HCEC 1CT (cell line): ENCODE results near the gene FOXC1.

Experiments
- DNase-seq: peaks from one replicate; pipeline ENCODE4 v3.0.0-alpha.2; 2017

The FOXC1 gene

DNA sequence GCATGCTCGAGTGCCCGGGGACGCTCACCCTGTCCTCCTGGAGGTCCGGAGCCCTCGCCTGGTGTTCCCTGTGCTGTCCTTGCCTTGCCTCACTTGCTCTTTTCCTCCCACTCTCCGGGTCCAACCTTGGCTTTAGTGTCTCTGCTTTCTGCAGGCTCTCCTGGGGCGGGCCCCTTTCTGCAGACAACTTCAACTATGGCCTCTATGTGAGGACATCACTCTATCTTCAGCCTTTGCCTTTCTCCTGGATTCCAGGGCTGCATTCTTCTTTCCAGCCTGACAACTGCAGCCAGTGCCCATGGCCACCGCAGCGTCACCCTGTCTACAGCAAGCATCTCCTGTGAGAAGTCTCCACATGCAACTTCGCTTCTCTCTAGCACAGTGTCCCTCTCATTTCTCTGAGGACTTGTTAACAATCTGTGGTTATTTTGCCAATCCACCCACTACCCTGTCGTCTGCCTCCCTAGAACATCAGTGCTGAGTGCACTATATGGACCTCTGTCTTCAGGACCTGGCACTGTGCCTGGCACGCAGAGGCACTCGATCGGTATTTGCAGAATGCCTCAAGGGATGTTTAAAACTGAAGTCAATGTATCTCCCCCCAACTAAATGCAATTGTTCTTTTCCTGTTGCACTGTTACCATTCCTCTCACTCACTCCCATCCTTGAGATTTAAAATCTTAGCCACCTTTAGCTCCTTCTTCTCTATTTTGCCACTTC lies 35.9 kb downstream of the FOXC1 start:
- DNase-seq, result no peak

DNA sequence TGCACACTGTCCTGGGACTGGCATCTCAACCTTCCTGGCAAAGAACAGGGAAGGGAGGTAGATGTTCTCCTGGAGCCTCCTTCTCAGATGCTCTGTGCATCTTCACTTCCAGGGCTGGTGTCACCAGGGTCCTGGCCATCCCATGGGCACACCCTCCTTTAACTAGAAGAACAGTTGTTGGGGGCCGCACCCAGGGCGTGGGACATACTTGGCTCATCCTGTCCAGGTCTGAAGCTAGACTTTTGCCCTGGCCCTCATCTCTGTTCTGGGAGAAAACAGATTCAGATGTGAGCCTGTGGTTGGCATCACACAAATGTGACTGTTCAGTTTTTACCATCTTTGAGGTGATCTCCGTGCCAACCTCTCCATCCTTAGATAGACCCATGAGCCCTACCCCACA lies 41.6 kb downstream of the FOXC1 start:
- no peak for DNase-seq

DNA sequence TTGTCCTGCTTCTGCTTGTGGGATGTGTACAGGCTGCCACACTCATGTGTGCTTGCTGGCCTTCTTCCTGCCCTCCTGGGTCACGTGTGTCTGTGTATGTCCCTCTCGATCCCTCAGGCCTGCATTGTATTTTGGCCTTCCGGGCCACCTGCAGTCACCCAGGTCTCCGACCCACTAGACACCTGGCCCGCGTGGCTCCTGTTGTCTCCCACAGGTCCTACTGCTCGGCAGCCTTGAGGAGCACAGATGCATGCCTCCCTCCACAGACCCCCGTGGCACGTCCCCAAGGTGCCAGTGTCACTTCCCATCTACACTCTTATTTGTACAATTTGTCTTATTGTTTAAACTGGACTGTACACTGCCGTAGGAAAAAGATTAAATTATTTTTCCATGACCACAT lies 43.1 kb downstream of the FOXC1 start:
- DNase-seq, result no peak

DNA sequence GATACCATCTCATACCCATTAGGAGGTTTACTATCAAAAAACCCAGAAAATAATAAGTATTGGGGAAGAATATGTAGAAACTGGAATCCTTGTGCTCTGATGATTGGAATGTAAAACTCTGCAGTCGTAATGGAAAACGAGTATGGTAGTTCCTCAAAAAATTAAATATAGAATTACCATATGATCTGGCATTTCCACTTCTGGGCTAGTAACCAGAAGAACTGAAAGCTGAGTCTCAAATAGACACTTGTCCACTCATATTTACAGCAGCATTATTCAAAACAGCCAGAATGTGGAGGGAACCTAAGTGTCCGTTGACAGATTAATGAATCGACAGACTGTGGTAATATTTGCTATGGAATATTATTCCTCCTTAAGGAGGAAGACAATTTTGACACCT lies 44.3 kb downstream of the FOXC1 start:
- DNase-seq, result no peak

DNA sequence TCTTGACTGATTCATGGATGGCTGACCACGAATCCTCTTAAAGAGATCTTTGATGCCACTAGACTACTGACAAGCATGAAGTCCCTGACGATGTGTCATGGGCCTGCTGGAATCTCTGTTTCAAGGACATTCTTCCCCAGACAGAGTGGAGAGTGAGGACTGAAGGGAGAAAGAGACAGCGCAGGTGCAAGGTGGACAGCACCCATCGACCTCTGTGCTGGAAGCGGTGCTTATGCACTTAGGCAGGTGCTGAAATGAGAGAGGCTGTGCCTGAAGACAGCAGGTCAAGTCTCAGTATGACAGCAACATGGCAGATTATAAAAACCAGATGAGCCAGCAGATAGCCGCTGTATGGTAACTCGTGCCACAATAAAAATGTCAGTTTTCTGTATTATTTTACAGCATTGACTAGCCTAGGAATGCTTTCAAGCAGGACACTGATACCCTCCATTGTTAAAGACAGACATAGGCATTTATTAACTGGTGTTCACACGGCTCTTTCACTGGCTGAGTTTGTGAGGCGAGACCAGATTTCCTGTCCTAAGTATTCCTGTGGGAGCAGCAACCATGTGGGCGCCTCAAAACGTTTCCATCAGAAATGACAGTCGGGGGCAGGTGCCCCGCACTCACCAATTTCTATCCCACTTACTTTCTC lies 47.5 kb downstream of the FOXC1 start:
- no peak for DNase-seq

DNA sequence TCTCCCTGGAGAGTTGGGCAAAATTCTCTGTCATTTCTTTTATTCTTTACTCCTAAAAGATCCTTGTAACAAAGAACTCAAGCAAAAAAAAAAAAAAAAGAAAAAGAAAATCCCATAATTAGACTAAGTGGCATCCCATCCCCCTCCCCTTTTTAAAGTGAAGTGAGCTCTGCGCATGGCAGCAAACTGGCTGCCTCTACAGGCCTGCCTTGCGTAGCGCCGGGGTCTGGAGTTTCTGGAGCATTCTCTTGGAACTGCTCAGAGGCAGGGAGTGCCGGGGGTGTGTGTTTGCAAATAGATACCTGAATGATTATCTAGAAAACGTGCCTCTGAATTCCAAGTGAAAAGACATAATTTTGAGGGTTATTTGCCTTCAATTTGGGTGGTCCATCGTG lies 48.1 kb downstream of the FOXC1 start:
- no peak for DNase-seq

DNA sequence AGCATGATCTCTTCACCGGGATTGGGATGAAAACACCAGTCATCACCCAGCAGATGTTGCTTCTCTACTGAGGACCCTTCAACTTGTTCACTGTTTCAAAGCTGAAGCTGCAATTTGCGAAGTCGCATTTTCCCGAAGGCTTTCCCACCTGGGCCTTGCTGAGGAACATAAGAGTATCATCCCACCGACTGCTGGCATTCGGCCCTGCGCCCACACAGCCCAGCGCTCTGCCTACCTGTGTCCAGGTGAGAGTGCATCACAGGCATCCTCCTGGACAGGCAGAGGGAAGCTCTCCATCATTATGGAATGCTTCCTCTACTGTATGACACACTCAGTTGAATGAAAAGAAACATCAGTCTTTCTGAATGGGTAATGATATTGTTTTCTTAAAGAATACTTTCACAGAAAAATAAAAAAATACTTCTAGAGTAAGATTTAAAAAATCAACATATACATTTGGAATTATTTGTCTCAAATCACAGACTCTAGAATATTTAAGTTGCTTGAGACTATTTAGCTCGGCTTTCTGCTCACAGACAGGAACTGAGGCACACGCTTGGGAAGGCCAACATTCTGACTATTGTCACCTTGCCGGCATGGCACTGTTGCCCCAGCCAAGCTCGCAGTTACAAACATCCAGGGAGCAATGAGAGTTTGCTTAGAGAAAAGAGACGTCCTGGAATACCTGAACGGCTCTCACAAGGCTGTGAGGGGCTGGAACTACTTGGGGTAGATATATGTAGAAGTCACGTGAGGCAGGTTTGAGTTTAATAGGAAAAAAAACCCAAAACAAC lies 48.7 kb downstream of the FOXC1 start:
- DNase-seq, result no peak

DNA sequence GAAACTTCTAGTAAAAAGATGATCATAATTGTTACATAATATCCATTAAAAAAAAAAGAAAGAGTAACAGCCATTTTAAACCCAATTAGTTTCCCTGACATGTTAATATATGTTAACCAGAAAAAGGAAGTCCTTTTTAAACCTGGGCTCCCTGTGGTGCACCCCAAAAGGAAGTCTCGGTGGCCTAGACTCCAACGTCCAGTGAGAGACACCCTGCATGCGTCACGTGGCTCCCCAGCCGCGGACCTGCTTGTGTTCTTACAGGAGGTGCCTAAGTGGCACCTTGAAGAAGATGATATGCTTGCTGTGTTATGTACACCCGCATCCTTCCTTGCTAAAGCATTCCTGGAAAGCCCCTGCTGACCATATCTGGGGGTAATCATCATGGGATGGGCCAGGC lies 50.1 kb downstream of the FOXC1 start:
- no peak for DNase-seq

DNA sequence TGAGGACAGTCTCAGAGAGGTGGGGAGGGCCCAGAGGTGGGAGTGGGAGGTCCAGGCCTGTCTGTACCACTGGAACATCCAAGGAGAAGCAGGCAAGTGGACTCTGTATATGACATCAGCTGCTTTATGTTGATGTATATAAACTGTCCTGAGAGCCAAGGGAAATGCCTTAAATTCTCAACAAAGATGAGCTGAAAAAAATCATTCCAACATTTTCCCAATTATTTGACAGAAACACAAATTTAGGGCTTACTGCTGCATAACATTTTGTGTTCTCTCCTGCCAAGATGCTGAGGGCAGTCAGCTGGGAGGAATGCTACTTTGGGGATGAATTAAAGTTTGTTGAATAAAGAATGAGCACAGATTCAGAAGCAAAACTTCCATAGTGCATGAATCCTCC lies 52.8 kb downstream of the FOXC1 start:
- no peak for DNase-seq
